HG03354 (cell line): ENCODE data around the gene PRR20G.
"Not testable (repeated sequence)": the region's sequence is repeated elsewhere in the genome, so short reads cannot be mapped to it uniquely, and the experiment has no call there.

Source experiments
- ATAC-seq: cut with Tn5 transposase; IDR thresholded peaks from one replicate; pipeline ENCODE4 v1.9.1; 2021; ENCODE audit warnings: mild to moderate bottlenecking; ENCODE audit not compliant: unreplicated experiment, poor library complexity, severe bottlenecking

The PRR20G gene

GRCh38 chr3:127304121-127304744 lies 16.4 kb upstream of the PRR20G start:
- ATAC-seq = no peak

- no peak for ATAC-seq
These were observed 11.4 kb upstream of the PRR20G start for GRCh38 chr3:127299276-127299675.

DNA sequence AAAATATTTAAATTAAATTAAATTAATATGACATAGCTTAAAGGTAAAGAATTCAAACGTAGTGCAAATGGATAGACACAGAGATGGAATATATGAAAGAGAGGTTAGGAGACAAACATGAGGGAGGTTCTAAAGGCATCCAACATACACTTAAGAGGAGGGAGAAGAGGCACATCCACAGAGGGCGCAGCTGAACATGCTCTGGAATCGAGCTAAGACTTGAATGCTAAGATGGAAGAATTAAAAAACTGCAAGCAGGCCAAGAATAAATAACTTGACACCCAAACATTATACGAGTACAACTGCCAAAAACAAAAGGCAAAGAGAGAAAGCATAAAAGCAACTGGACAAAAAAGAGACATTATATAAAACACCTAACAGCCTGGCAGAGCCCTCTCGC lies 9.1 kb upstream of the PRR20G start:
- no peak for ATAC-seq

- no peak for ATAC-seq
These were observed 8.3 kb upstream of the PRR20G start for GRCh38 chr3:127296166-127296565.

DNA sequence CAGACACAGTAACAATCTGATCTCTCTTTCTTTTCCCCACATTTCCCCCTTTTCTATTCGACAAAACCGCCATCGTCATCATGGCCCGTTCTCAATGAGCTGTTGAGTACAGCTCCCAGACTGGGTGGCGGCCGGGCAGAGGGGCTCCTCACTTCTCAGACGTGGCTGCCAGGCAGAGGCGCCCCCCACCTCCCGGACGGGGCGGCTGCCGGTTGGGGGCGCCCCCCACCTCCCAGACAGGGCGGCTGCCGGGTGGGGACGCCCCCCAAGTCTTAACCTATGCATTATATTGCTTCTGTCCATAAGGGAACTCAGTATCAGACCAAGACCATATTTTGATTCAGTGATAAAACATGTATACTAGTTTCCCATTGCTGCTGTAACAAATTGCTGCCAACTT lies 5.8 kb upstream of the PRR20G start:
- not testable (repeated sequence) for ATAC-seq

DNA sequence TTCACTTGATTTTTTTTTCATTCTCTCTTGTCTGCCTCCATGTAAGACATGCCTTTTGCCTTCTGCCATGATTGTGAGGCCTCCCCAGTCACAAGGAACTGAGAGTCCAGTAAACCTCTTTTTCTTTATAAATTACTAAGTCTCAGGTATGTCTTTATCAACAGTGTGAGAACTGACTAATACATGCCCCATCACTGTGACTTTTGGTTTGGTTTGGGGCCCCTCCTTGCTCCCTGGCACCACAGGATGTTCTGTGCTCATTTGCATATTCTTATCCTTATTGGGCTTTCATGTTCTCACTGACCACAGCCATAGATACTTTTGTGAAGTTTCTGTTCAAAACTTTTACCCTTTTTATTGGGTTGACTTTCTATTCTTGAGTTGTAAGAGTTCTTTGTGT lies 3.8 kb upstream of the PRR20G start:
- ATAC-seq = no peak

DNA sequence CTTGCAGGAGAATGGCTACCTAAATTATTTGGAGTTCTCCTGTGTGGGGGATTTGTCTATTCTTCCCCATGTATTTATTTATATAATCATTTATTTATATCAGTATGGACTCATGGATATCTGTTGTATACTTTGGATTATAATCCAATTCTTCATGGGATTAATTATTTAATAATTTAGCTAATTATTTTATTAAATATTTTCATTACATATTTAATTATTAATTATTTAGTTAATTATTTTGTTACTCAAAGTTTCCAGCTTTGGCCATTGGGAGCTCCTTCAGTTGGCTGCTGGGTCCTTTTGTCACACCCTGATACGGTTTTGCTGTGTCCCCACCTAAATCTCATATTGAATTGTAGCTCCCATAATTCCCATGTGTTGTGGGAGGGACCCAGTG lies 3.3 kb upstream of the PRR20G start:
- ATAC-seq = no peak

GRCh38 chr3:127289706-127290575 lies 2.1 kb upstream of the PRR20G start:
- no peak for ATAC-seq

DNA sequence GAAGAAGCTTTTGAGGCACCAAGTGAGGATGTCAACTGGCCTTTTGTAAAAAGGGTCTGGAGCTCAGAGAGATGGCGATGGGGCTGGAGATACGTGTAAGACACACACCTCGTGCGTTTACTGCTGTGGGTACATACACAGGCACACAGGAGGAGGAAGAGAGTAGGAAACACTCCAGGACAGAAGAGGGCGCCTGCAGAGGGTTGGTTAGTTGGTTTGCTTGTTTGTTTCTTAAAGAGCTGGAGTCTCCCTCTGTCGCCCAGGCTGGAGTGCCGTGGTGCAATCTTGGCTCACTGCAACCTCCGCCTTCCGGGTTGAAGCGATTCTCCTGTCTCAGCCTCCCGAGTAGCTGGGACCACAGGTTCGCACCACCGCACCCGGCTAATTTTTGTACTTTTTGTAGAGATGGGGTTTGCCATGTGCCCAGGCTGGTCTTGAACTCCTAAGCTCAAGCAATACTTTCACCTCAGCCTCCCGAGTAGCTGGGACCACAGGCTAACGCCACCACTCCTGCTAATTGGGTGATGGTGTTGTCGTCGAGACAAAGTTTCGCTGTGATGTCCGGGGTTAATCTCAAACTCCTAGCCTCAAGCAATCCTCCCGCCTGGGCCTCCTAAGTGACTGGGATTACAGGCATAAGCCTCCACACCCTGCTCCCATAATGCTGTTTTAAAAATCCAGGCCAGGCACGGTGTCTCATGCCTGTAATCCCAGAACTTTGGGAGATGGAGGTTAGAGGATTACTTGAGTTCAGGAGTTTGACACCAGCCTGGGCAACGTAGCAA lies 1.3 kb upstream of the PRR20G start:
- ATAC-seq = no peak

DNA sequence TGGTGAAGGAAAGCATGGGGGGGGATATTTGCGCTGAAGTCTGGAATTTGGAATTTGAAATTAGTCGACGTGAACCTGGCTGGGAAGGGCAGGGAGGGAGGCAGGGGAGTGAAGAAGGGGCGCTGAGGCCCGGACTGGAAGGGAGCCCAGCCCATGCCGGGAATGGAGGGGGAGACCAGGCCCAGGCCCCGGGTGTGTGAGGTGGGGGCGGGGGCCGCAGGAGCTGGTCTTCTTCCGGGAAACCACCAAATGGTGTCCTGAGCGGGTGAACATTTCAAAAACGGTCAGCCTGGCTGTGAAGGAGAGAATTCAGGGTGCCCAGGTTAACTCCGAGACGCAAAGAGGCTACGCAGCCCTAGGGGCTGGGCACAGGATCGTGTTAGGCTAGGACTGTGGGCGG lies 497 bp upstream of the PRR20G start:
- ATAC-seq = no peak

DNA sequence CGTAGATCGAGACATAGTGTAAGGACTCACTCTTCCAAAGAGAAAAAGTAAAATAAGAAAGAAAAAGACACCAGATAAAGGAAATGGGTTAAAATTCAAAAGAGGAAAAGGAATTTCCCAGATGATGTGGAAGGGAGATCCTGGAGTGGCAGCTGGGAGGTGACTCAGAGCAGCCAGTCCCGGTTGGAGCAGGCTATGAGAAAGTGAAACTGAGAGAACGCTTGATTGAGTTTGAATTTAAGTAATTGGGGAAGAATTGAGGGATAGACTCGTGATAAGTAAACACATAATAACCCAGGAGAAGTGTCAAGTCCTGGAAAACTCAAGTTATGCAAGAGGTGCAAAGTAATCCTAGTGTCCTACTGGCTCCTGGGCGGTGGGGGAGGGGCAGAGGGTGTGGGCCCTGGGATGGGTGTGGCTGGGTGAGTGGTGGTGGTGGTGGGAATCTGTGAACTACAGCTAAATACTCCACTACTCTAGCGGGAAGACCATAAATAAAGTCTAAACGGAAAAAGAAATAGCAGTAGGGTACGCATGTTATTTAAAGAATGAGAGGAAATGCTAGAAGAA lies 1.2 kb downstream of the PRR20G start:
- no peak for ATAC-seq

DNA sequence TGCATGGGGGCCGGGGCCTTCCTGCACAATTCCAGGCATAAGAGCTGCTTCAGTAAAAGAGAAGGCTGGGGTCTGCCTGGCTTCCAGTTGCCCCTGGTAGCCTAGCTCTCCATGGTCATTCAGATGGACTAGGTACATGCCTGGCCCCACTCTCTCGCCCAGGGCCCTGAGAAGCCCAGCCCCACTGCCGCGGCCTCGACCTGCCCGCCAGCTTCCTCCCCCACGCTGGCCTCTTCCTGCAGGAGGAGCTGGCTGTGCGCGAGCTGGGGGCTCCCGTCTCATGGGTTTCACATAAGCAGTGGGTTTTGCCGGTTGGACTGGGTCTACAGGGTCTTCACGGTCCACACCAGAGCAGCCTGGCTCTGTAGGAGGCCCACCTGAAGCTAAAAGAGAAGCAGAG lies 3.6 kb downstream of the PRR20G start:
- ATAC-seq = no peak

- no peak for ATAC-seq
These were observed 10.3 kb downstream of the PRR20G start for GRCh38 chr3:127277561-127277960.

- ATAC-seq = no peak
These were observed 10.9 kb downstream of the PRR20G start for GRCh38 chr3:127276995-127277394.

DNA sequence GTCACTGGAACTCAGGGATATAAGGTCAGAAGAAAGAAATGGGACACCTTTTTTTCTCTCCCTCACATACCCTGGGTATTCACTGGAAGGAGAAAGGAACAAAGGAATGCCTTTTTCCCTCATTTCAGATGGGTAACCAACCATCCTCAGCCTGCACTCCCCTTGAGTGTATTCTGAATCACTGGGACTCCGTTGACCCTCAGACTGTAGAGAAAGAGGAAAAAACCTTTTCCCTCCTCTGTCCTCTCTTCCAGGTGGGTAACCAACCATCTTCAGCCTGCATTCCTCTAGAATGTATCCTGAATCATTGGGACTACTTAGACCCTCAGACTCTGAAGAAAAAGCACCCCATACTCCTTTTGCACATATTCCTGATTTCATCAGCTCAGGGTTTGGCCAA lies 11.4 kb downstream of the PRR20G start:
- no peak for ATAC-seq

GRCh38 chr3:127275287-127275781 lies 12.5 kb downstream of the PRR20G start:
- ATAC-seq = no peak

DNA sequence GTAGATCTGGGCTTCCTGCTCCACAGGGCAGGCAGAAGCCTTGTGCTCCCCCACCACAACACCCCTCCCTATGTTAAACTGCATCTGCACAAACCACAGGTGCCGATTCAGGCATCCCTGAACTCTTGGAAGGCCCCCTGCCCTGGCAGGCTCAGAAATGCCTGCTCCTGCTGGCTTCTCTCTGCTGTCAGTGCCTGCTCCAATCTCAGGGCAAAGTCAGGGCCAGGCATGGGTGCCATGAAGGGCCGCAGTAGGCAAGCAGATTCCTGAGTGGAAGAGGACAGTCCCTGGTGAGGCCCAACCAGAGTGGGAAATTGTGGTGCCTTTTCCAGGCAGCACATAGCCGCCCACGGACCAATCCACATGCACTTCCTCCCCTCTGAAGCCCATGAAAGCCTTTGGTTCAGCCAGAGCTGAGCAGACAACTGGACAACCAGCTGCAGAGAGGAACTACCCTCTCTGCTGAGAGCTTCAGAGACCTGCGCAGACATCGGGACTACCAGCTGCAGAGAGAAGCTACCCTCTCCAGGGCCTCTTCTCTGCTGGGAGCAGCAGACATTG lies 13.6 kb downstream of the PRR20G start:
- ATAC-seq = no peak

- no peak for ATAC-seq
These were observed 14.6 kb downstream of the PRR20G start for GRCh38 chr3:127273206-127273605.

GRCh38 chr3:127266186-127266585 lies 21.7 kb downstream of the PRR20G start:
- no peak for ATAC-seq

DNA sequence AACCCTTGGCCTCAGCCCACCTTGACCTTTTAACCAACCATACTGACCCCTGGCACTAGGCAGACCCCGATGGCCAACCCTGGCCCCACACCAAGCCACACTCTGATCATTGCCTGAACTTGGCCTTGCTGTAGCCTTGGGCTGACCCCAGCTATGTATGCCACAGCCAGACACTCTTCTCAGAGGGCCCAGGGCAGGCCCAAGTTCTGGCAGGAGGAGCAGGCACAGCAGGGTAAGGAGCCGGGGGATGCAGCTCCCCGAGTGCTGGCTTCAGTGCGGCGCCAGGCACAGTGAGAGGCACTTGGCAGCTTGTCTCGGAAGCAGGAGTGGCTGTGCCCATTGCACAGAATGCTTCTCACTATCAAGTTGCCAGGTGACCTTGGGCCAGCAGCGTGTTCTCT lies 22.3 kb downstream of the PRR20G start:
- ATAC-seq = no peak
